K562 (cell line): ENCODE data around the gene ZCCHC24. TPM values are rescaled to one million over a fixed set of nuclear protein-coding genes. Genes with fewer than 3 reads are reported as not detected.

Experiments
- ATF1 ChIP-seq, 2 experiments: fragments of 450-650 bp in 1 of 2; IDR thresholded peaks; 2 replicates each; pipeline ENCODE4 v1.6.1; 2016; ENCODE audit warnings: missing compliant biosample characterization in 1 of 2, missing genetic modification characterization in 1 of 2
- CREBBP ChIP-seq: IDR thresholded peaks from one replicate; pipeline ENCODE4 v1.6.1; 2012; ENCODE audit warnings: low read depth, mild to moderate bottlenecking, control low read depth, inconsistent platforms, low read length
- ELF2 ChIP-seq: fragments of 250-450 bp; sonication (Bioruptor Pico); IDR thresholded peaks from 2 replicates; pipeline ENCODE4 v1.5.0; 2021; ENCODE audit warnings: mild to moderate bottlenecking
- HNRNPUL1 ChIP-seq: fragments of 200-400 bp; formaldehyde crosslinking; IDR thresholded peaks from 2 replicates; pipeline ENCODE4 v1.6.1; 2017; ENCODE audit warnings: low read length
- RBM25 ChIP-seq: fragments of 200-400 bp; formaldehyde crosslinking; IDR thresholded peaks from 2 replicates; pipeline ENCODE4 v1.6.1; 2018; ENCODE audit warnings: low read length, low read depth, moderate library complexity; ENCODE audit not compliant: severe bottlenecking
- RHOXF2B ChIP-seq: fragments of 250-450 bp; sonication (Bioruptor Pico); conservative IDR thresholded peaks from 2 replicates; pipeline ENCODE4 v1.5.1; 2021
- TCF3 ChIP-seq: sonication (generic); formaldehyde crosslinking; IDR thresholded peaks from 2 replicates; pipeline ENCODE4 v1.4.0; 2020; ENCODE audit warnings: mild to moderate bottlenecking, missing genetic modification reagents
- THRB ChIP-seq: fragments of 450-650 bp; formaldehyde crosslinking; conservative IDR thresholded peaks from 2 replicates; pipeline ENCODE4 v1.4.0; 2022; ENCODE audit warnings: mild to moderate bottlenecking, missing genetic modification characterization
- ZNF124 ChIP-seq: sonication (generic); formaldehyde crosslinking; IDR thresholded peaks from 2 replicates; pipeline ENCODE4 v1.8.1; 2022; ENCODE audit warnings: missing genetic modification reagents
- ZNF232 ChIP-seq: sonication (generic); formaldehyde crosslinking; IDR thresholded peaks from 2 replicates; pipeline ENCODE4 v1.8.0; 2022; ENCODE audit warnings: mild to moderate bottlenecking, missing genetic modification reagents
- ZNF280B ChIP-seq: fragments of 250-450 bp; sonication (Bioruptor Pico); IDR thresholded peaks from 2 replicates; pipeline ENCODE4 v1.5.1; 2021; ENCODE audit warnings: mild to moderate bottlenecking
- ZNF408 ChIP-seq: fragments of 250-450 bp; sonication (Bioruptor Pico); IDR thresholded peaks from 2 replicates; pipeline ENCODE4 v1.4.0; 2020; ENCODE audit warnings: low read depth, mild to moderate bottlenecking, moderate library complexity
- ZNF507 ChIP-seq: conservative IDR thresholded peaks from 2 replicates; pipeline ENCODE4 v1.6.1; 2017; ENCODE audit warnings: missing genetic modification characterization, missing compliant biosample characterization
- ZNF644 ChIP-seq: fragments of 200-800 bp; sonication (Bioruptor generic); IDR thresholded peaks from 2 replicates; pipeline ENCODE4 v1.6.1; 2016; ENCODE audit warnings: low read depth, missing genetic modification characterization, missing compliant biosample characterization
- ZNF778 ChIP-seq: fragments of 450-650 bp; formaldehyde crosslinking; IDR thresholded peaks from 2 replicates; pipeline ENCODE4 v1.4.0; 2020; ENCODE audit warnings: mild to moderate bottlenecking, moderate library complexity
- polyA plus RNA-seq, 8 experiments: library from polyadenylated mRNA; depleted of rRNA in 4 of 8; stranded (reverse) in 5 of 8; unstranded in 3 of 8; fragments of >200 nt; fragmentation: Nextera tagmentation in 2 of 8; fragmentation: Illumina TruSeq in 1 of 8; extraction: Ambion mirVana in 2 of 8; extraction: Trizol in 1 of 8; gene quantifications; 2 replicates each; pipeline versions ENCODE4 v1.2.1 to v1.2.3, GENCODE V29; 2011 to 2014; ENCODE audit warnings: inconsistent platforms in 1 of 8, missing spikeins in 1 of 8
- total RNA-seq, 7 experiments: library from RNA; depleted of rRNA in 6 of 7; stranded (reverse); fragments of >200 nt in 6 of 7; fragmentation: Illumina TruSeq in 2 of 7; extraction: Trizol in 2 of 7; gene quantifications; 2 replicates each; pipeline versions ENCODE4 v1.2.1 to v1.2.3, GENCODE V29; 2011 to 2021; ENCODE audit warnings: low replicate concordance in 1 of 7
- TF ChIP-seq, protein P1 (sequence below), 2 experiments: IDR thresholded peaks; 2 replicates each; pipeline ENCODE4 v1.6.1; 2012; ENCODE audit warnings: improper control_type of control experiment in 2 of 2, low read depth in 2 of 2, low read length in 2 of 2, borderline replicate concordance in 1 of 2
- TF ChIP-seq, protein P2 (sequence below): fragments of 200-800 bp; sonication (Bioruptor generic); IDR thresholded peaks from 2 replicates; pipeline ENCODE4 v1.6.1; 2017; ENCODE audit warnings: missing genetic modification characterization, missing compliant biosample characterization
- TF ChIP-seq, protein P3 (sequence below): fragments of 250-450 bp; sonication (Bioruptor Pico); IDR thresholded peaks from 2 replicates; pipeline ENCODE4 v1.4.0; 2020; ENCODE audit warnings: mild to moderate bottlenecking, moderate library complexity

The ZCCHC24 gene
- total and polyA plus RNA-seq, 9 of the 15 experiments (the other 6 are each of a cell fraction or from before 2014, with no cell fraction given), result 0.84 to 11.0 (median 4.6) TPM

DNA sequence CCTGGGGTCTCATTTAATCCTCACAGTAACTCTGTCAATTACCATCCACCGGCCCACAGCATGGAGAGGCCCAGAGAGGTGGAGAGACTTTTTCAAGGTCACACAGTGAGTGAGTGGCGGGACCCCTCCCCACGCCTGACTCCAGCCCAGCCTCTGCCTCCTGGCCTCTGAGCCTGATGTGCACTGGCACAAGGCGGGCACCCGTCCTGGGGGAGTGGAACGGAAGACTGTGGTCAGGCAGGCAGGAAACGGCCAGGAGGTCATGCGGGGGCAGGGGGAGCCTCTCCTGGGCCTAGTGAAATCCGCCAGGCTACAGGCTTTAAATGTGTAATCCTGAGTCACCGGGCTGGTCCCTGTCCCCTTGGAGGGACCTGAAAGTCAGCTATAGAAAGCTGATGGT is 32.2 kb downstream of the ZCCHC24 start (continued):
- TF ChIP-seq, protein P1, sequence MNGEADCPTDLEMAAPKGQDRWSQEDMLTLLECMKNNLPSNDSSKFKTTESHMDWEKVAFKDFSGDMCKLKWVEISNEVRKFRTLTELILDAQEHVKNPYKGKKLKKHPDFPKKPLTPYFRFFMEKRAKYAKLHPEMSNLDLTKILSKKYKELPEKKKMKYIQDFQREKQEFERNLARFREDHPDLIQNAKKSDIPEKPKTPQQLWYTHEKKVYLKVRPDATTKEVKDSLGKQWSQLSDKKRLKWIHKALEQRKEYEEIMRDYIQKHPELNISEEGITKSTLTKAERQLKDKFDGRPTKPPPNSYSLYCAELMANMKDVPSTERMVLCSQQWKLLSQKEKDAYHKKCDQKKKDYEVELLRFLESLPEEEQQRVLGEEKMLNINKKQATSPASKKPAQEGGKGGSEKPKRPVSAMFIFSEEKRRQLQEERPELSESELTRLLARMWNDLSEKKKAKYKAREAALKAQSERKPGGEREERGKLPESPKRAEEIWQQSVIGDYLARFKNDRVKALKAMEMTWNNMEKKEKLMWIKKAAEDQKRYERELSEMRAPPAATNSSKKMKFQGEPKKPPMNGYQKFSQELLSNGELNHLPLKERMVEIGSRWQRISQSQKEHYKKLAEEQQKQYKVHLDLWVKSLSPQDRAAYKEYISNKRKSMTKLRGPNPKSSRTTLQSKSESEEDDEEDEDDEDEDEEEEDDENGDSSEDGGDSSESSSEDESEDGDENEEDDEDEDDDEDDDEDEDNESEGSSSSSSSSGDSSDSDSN (IDR thresholded peaks at IDR 0.05; ENCODE audit: borderline replicate concordance in 1 of 2, low read depth in 2 of 2, low read length in 2 of 2), result no peak
- TF ChIP-seq ATF1 (CRISPR knock-in tag; IDR thresholded peaks at IDR 0.05) (no peak), ATF1 (tag; IDR thresholded peaks at IDR 0.05) (0 out of 2 replicates have a peak, but pooled peaks have one; percentile 20), RBM25 (peak; percentile 37), TCF3 (CRISPR knock-in tag) (no peak; the same call in 1 of the 2 replicates), ZNF408 (CRISPR knock-in tag) (no peak), ZNF280B (CRISPR knock-in tag) (no peak), CREBBP (no peak), ZNF778 (CRISPR knock-in tag) (no peak), THRB (CRISPR knock-in tag) (no peak), HNRNPUL1 (no peak), ZNF232 (CRISPR knock-in tag) (no peak), RHOXF2B (CRISPR knock-in tag) (no peak), ZNF124 (CRISPR knock-in tag) (0 out of 2 replicates have a peak, but pooled peaks have one; percentile 45), ELF2 (CRISPR knock-in tag) (no peak), ZNF507 (tag) (no peak), ZNF644 (tag) (no peak)
- TF ChIP-seq, protein P2, sequence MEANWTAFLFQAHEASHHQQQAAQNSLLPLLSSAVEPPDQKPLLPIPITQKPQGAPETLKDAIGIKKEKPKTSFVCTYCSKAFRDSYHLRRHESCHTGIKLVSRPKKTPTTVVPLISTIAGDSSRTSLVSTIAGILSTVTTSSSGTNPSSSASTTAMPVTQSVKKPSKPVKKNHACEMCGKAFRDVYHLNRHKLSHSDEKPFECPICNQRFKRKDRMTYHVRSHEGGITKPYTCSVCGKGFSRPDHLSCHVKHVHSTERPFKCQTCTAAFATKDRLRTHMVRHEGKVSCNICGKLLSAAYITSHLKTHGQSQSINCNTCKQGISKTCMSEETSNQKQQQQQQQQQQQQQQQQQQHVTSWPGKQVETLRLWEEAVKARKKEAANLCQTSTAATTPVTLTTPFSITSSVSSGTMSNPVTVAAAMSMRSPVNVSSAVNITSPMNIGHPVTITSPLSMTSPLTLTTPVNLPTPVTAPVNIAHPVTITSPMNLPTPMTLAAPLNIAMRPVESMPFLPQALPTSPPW (CRISPR knock-in tag), result no peak; the same call in 1 of the 2 replicates
- TF ChIP-seq, protein P3, sequence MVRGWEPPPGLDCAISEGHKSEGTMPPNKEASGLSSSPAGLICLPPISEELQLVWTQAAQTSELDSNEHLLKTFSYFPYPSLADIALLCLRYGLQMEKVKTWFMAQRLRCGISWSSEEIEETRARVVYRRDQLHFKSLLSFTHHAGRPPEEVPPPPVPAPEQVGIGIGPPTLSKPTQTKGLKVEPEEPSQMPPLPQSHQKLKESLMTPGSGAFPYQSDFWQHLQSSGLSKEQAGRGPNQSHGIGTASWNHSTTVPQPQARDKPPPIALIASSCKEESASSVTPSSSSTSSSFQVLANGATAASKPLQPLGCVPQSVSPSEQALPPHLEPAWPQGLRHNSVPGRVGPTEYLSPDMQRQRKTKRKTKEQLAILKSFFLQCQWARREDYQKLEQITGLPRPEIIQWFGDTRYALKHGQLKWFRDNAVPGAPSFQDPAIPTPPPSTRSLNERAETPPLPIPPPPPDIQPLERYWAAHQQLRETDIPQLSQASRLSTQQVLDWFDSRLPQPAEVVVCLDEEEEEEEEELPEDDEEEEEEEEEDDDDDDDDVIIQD (CRISPR knock-in tag), result no peak
